SU-DHL-6 (cell line): ENCODE data around the gene DCDC2C.

ENCODE experiments used
- H2AFZ ChIP-seq: fragments of 200-600 bp; sonication (generic); 2 replicates; pipeline ENCODE4 v1.6.1; 2014; ENCODE audit warnings: low read depth, mild to moderate bottlenecking, moderate library complexity, mixed read lengths, antibody characterized with exemption, low read length; ENCODE audit not compliant: severe bottlenecking
- H3F3A ChIP-seq: fragments of 200-600 bp; shearing (Covaris generic); 2 replicates; pipeline ENCODE4 v1.6.0; 2016; ENCODE audit warnings: antibody characterized with exemption, mild to moderate bottlenecking; ENCODE audit not compliant: insufficient read depth
- H3K27ac ChIP-seq: fragments of 200-600 bp; sonication (generic); 2 replicates; pipeline ENCODE4 v1.5.1; 2016; ENCODE audit warnings: low read depth, mild to moderate bottlenecking, low read length, moderate library complexity, mixed read lengths
- H3K27me3 ChIP-seq: fragments of 200-600 bp; sonication (generic), shearing (Covaris generic); 2 replicates; pipeline ENCODE4 v1.6.0; 2014; ENCODE audit warnings: mild to moderate bottlenecking, low read length
- H3K36me3 ChIP-seq: fragments of 200-600 bp; sonication (generic); 2 replicates; pipeline ENCODE4 v1.6.1; 2014; ENCODE audit warnings: mild to moderate bottlenecking, low read length, mixed read lengths
- H3K4me2 ChIP-seq: fragments of 300-600, 200-600 bp; shearing (Covaris generic), sonication (generic); 2 replicates; pipeline ENCODE4 v1.6.0; 2014; ENCODE audit warnings: low read length, low read depth, mild to moderate bottlenecking; ENCODE audit not compliant: poor library complexity, severe bottlenecking
- H3K4me3 ChIP-seq: fragments of 200-600 bp; sonication (generic); 2 replicates; pipeline ENCODE4 v1.5.1; 2014; ENCODE audit warnings: antibody characterized with exemption, low read length, mild to moderate bottlenecking, mixed read lengths; ENCODE audit not compliant: insufficient read depth, poor library complexity, severe bottlenecking
- H3K79me2 ChIP-seq: fragments of 200-600 bp; sonication (generic); 2 replicates; pipeline ENCODE4 v1.6.1; 2014; ENCODE audit warnings: mild to moderate bottlenecking, low read length, moderate library complexity; ENCODE audit not compliant: insufficient read depth
- H3K9ac ChIP-seq: fragments of 200-600 bp; sonication (generic); 2 replicates; pipeline ENCODE4 v1.7.0; 2014; ENCODE audit warnings: mild to moderate bottlenecking, low read length
- H3K9me2 ChIP-seq: fragments of 200-600 bp; sonication (generic); replicated peaks from 2 replicates; pipeline ENCODE4 v1.6.1; 2014; ENCODE audit warnings: low read length; ENCODE audit not compliant: insufficient read depth
- H3K9me3 ChIP-seq: fragments of 200-600 bp; sonication (generic); 2 replicates; pipeline ENCODE4 v1.6.1; 2014; ENCODE audit warnings: low read length, mixed read lengths; ENCODE audit not compliant: insufficient read depth
- H4K20me1 ChIP-seq: fragments of 200-600 bp; sonication (generic); 2 replicates; pipeline ENCODE4 v1.6.1; 2014; ENCODE audit warnings: low read depth, mild to moderate bottlenecking, antibody characterized with exemption, low read length, moderate library complexity, mixed read lengths
- CTCF ChIP-seq: fragments of 200-600 bp; sonication (generic); IDR thresholded peaks from one replicate; pipeline ENCODE4 v1.5.1; 2017; ENCODE audit warnings: antibody characterized with exemption, mild to moderate bottlenecking, low read length, moderate library complexity; ENCODE audit not compliant: insufficient read depth, poor library complexity, severe bottlenecking
- EZH2phosphoT487 ChIP-seq: fragments of 200-600 bp; sonication (generic), shearing (Covaris generic); conservative IDR thresholded peaks from 2 replicates; pipeline ENCODE4 v1.6.1; 2018; ENCODE audit warnings: mild to moderate bottlenecking, antibody characterized with exemption, low read length, moderate library complexity, mixed read lengths

The DCDC2C gene

GRCh38 chr2:3751806-3752205 is 48.4 kb downstream of the DCDC2C start:
- TF ChIP-seq EZH2phosphoT487 (no peak), CTCF (no peak)
- H3K4me2 ChIP-seq = no peak overlapping the region
- H3K27me3 ChIP-seq = no peaks in the 10 kb centered on the region
- no peak overlapping the region for H2AFZ ChIP-seq
- no peaks in the 10 kb centered on the region for H3F3A ChIP-seq
- H3K4me3 ChIP-seq = no peak overlapping the region
- H4K20me1 ChIP-seq = no peaks in the 10 kb centered on the region
- H3K9me3 ChIP-seq = no peaks in the 10 kb centered on the region
- H3K9ac ChIP-seq = no peak overlapping the region
- no peaks in the 10 kb centered on the region for H3K9me2 ChIP-seq
- H3K79me2 ChIP-seq = no peaks in the 10 kb centered on the region
- no peaks in the 10 kb centered on the region for H3K36me3 ChIP-seq
- H3K27ac ChIP-seq = no peak overlapping the region

GRCh38 chr2:3752376-3752775 is 49.0 kb downstream of the DCDC2C start:
- Histone ChIP-seq H2AFZ (no peak overlapping the region), H3F3A (no peaks in the 10 kb centered on the region), H3K4me3 (no peak overlapping the region), H4K20me1 (no peaks in the 10 kb centered on the region), H3K9me2 (no peaks in the 10 kb centered on the region), H3K4me2 (no peak overlapping the region), H3K9me3 (no peaks in the 10 kb centered on the region), H3K36me3 (no peaks in the 10 kb centered on the region), H3K27ac (no peak overlapping the region), H3K27me3 (no peaks in the 10 kb centered on the region), H3K79me2 (no peaks in the 10 kb centered on the region), H3K9ac (no peak overlapping the region)
- TF ChIP-seq EZH2phosphoT487 (no peak), CTCF (no peak)

GRCh38 chr2:3753561-3753960 is 50.2 kb downstream of the DCDC2C start:
- H4K20me1 ChIP-seq = no peaks in the 10 kb centered on the region
- H3K79me2 ChIP-seq = no peaks in the 10 kb centered on the region
- no peak overlapping the region for H3K27ac ChIP-seq
- H3K9me2 ChIP-seq = no peaks in the 10 kb centered on the region
- H3K36me3 ChIP-seq = no peaks in the 10 kb centered on the region
- no peak overlapping the region for H3K4me3 ChIP-seq
- no peak overlapping the region for H3K9ac ChIP-seq
- H3K4me2 ChIP-seq = no peak overlapping the region
- H3K9me3 ChIP-seq = no peaks in the 10 kb centered on the region
- H3K27me3 ChIP-seq = no peaks in the 10 kb centered on the region
- no peak overlapping the region for H2AFZ ChIP-seq
- H3F3A ChIP-seq = no peaks in the 10 kb centered on the region
- TF ChIP-seq EZH2phosphoT487 (no peak), CTCF (no peak)
